ENCODE data around the gene CCNYL1. TPM values are rescaled to one million over a fixed set of nuclear protein-coding genes. Genes with fewer than 3 reads are reported as not detected.

Gene CCNYL1
- total RNA-seq, 1 donor from 2014 or later, result 7.1 TPM

DNA sequence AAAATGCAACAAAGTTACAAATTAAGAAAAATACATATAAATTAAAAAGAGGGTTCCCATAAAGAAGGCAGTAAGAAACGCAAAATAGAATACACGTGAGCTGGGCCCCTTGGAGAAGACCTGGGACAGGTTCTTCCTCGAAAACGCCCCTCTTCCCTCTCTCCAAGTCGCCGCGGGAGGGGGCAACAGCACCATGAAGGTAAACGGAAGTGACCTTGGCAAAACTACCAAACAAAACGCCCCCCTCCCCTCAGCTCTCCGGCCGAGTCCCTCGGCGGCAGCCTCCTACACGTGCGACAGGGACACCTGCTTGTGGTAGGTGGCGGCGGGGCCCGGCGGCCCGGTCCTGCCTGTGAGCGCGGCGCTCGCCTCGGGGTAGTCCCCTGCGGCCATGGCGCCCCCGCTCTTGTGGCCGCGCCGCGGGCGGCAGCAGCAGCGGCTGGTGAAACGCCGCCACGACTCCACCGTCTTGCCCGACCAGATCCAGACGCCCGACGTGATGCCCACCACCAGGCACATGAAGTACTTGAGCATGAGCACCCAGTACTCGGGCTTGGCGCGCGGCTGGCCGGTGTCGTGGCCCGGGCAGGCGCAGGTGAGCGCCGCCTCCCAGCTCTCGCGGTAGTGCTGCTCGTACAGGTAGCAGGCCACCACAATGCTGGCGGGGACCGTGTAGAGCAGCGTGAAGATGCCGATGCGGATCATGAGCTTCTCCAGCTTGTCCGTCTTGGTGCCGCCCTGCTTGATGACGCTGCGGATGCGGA is 55.4 kb downstream of the CCNYL1 start:
- no peaks in the 10 kb centered on the region for H3K36me3 ChIP-seq
- no peak for DNase-seq (ENCODE audit: extremely low spot score in 2 of 2)
- no peak overlapping the region for H3K27ac ChIP-seq
- no peak for TF ChIP-seq POLR2A (IDR thresholded peaks at IDR 0.05)
- no peak for TF ChIP-seq POLR2AphosphoS5 (IDR thresholded peaks at IDR 0.05; ENCODE audit: insufficient read depth in 1 of 2, low read depth in 1 of 2)
- TF ChIP-seq, protein P1, sequence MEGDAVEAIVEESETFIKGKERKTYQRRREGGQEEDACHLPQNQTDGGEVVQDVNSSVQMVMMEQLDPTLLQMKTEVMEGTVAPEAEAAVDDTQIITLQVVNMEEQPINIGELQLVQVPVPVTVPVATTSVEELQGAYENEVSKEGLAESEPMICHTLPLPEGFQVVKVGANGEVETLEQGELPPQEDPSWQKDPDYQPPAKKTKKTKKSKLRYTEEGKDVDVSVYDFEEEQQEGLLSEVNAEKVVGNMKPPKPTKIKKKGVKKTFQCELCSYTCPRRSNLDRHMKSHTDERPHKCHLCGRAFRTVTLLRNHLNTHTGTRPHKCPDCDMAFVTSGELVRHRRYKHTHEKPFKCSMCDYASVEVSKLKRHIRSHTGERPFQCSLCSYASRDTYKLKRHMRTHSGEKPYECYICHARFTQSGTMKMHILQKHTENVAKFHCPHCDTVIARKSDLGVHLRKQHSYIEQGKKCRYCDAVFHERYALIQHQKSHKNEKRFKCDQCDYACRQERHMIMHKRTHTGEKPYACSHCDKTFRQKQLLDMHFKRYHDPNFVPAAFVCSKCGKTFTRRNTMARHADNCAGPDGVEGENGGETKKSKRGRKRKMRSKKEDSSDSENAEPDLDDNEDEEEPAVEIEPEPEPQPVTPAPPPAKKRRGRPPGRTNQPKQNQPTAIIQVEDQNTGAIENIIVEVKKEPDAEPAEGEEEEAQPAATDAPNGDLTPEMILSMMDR (IDR thresholded peaks at IDR 0.05), result no peak
- H3K27me3 ChIP-seq, result no peaks in the 10 kb centered on the region
- peaks cover 29% of the 10 kb centered on the region for H3K4me1 ChIP-seq
- intact Hi-C loops (cut with DNase I), result loop anchor here (10.0 kb wide), 1 partner anchor 142 kb away; the partner anchor contains the start of gene METTL21A
- peak overlapping the region; percentile 3 to 98 for H3K4me3 ChIP-seq
- no peaks in the 10 kb centered on the region for H3K9me3 ChIP-seq

DNA sequence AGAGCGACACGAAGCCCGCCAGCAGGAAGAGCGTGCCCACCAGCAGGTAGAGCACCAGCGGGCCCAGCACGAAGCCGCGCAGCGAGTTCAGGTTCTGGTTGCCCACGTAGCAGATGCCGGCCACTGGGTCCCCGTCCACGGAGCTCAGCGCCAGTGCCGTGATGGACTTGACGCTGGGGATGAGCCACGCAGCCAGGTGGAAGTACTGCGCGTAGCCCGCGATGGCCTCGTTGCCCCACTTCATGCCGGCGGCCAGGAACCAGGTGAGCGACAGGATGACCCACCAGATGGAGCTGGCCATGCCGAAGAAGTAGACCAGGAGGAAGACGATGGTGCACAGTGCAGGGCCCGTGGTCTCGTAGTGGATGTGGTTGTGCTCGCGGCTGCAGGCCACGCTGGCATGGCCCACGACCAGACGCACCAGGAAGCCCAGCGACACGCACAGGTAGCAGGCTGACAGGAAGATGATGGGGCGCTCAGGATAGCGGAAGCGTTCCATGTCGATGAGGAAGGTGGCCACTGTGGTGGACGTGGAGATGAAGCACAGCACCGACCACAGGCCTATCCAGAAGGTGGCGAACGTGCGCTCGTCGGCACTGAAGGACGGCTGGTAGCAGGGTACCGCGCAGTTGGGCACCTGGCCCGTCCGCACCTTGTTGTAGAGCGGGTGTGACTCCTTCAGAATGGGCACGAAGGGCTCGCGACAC is 56.2 kb downstream of the CCNYL1 start:
- no peaks in the 10 kb centered on the region for H3K27me3 ChIP-seq
- no peaks in the 10 kb centered on the region for H3K9me3 ChIP-seq
- no peak for DNase-seq (ENCODE audit: extremely low spot score in 2 of 2)
- intact Hi-C loops (cut with DNase I), result loop anchor here (10.0 kb wide), 1 partner anchor 143 kb away; the partner anchor contains the start of gene METTL21A
- H3K4me3 ChIP-seq, result peak overlapping the region; percentile 88 to 98
- H3K36me3 ChIP-seq, result no peaks in the 10 kb centered on the region
- no peak overlapping the region for H3K27ac ChIP-seq
- TF ChIP-seq, protein P1 (IDR thresholded peaks at IDR 0.05), result peak in 1 of 3 experiments; percentile 4
- TF ChIP-seq POLR2AphosphoS5 (IDR thresholded peaks at IDR 0.05; ENCODE audit: insufficient read depth in 1 of 2, low read depth in 1 of 2), result no peak
- H3K4me1 ChIP-seq, result peaks cover 29% of the 10 kb centered on the region

DNA sequence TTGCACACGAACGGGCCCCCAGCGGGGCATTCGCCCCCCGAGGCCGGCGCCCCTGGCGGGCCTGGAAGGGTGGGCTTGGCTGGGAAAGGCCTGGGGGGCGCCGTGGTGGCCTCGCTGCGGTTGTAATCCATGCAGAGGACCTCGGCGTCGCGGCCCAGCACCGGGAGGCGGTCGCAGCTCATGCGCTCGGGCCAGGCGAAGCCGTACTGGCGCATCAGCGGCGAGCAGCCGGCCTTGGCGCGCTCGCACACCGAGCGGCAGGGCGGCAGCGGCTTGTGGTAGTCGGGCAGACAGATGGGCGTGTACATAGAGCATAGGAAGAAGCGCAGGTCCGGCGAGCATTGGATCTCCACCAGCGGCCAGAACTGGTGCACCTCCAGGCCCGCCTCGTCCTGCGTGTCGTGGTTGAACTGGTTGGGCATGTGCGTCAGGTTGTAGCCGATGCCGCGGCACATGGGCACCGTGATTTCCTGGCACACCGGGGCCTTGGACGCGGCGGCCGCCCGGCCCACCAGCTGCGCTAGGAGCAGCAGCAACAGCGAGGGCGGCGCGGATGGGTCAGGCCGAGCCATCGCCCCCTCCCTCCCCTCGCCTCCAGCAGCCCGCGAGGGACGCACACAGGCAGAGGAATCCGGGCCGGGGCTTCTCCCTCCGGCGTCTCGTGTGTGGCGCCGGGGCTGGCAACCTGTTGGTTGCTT is 56.9 kb downstream of the CCNYL1 start:
- TF ChIP-seq POLR2AphosphoS5 (IDR thresholded peaks at IDR 0.05; ENCODE audit: insufficient read depth in 1 of 2, low read depth in 1 of 2), result peak in 1 of 2 donors; percentile 48
- no peak for TF ChIP-seq POLR2A (IDR thresholded peaks at IDR 0.05)
- TF ChIP-seq, protein P1 (IDR thresholded peaks at IDR 0.05), result peak in 1 of 3 experiments; percentile 41
- H3K9me3 ChIP-seq, result no peaks in the 10 kb centered on the region
- peak overlapping the region; percentile 88 to 98 for H3K4me3 ChIP-seq
- no peak for DNase-seq (ENCODE audit: extremely low spot score in 2 of 2)
- intact Hi-C loops (cut with DNase I), result loop anchor here (10.0 kb wide), 1 partner anchor 144 kb away; the partner anchor contains the start of gene METTL21A
- peaks cover 29% of the 10 kb centered on the region for H3K4me1 ChIP-seq
- H3K27me3 ChIP-seq, result no peaks in the 10 kb centered on the region
- H3K27ac ChIP-seq, result peak overlapping the region; percentile 85
- no peaks in the 10 kb centered on the region for H3K36me3 ChIP-seq

DNA sequence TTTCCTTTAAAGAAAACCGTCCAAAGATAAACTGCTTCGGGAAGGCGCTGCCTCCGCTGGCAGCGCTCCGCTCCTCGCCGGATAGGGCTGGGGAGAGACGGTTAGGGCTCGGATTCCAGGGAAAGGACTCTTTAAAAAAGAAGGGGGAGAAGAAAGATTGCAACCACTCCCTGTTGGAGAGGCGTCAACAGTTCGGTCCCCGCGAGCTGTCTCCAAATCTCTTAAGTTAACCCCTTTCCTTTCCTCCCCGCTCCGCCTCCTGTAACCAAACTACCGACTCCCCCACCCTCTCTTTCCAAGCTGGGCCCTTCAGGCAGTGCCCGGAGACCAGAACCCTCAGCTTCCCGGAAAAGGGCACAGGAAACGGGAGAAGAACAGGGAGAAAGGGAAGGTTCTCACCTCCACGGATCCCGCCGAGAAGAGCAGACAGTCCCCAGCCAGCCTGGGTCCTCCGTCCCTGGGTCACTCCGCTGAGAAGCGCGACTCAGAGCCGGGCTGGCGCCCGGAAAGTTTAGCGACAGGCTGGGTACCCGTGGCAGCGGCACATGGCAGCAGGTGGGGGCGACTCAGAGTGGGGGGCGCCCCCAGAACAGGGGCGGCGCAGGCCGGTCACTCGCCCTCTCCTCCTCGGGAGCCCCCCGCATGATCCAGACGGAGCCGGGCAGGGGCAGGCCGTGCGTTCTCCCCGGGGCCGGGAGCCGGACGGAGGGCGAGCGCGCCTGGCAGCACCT is 57.6 kb downstream of the CCNYL1 start:
- intact Hi-C loops (cut with DNase I), result loop anchor here (10.0 kb wide), 1 partner anchor 144 kb away; the partner anchor contains the start of gene METTL21A
- no peak for DNase-seq (ENCODE audit: extremely low spot score in 2 of 2)

More for the DNA sequence above, 57.6 kb downstream of the CCNYL1 start:
- H3K9me3 ChIP-seq, result no peaks in the 10 kb centered on the region
- H3K4me3 ChIP-seq, result peak overlapping the region; percentile 88 to 98
- peak overlapping the region; percentile 85 for H3K27ac ChIP-seq
- no peak for TF ChIP-seq POLR2AphosphoS5 (IDR thresholded peaks at IDR 0.05; ENCODE audit: insufficient read depth in 1 of 2, low read depth in 1 of 2)
- peaks cover 29% of the 10 kb centered on the region for H3K4me1 ChIP-seq
- H3K27me3 ChIP-seq, result no peaks in the 10 kb centered on the region
- no peaks in the 10 kb centered on the region for H3K36me3 ChIP-seq

Measured in vagina (tissue), 2 donors.